ENCODE data around the gene TNFRSF21. TPM values are rescaled to one million over a fixed set of nuclear protein-coding genes. Genes with fewer than 3 reads are reported as not detected.

The TNFRSF21 gene
- total RNA-seq, 2 donors from 2014 or later: 24.6 to 26.0 TPM

DNA sequence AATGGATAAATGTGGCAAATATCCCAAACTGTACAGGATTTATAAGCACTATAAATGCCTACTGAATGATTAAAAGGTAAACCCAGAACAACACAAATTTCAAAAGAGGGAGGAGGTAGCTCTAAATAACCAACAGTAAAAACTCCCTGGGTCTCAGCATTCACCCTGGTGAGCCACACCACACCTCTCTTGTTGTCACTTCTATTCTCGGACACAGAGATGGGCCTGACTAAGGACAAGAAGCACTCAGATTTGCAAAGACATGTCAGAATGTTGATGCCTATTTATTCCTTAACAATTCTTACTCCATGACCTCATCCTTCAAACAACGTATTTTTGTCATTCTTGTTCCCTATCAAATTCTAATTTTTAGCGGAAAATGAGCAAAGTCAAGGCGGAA lies 14.7 kb downstream of the TNFRSF21 start:
- no peak for TF ChIP-seq POLR2A (IDR thresholded peaks at IDR 0.05)
- no peak for TF ChIP-seq CTCF (IDR thresholded peaks at IDR 0.05)
- no peaks in the 10 kb centered on the region for H3K27me3 ChIP-seq
- H3K9me3 ChIP-seq: no peaks in the 10 kb centered on the region
- intact Hi-C loops (cut with DNase I): no loop called here
- ATAC-seq (no peak), DNase-seq (no peak)
- H3K4me1 ChIP-seq: peaks cover 4% of the 10 kb centered on the region
- WGBS, 2 donors: 84 to 91% methylated on average over 4 of the region's 4 CpGs
- H3K36me3 ChIP-seq (replicated peaks in 1 of 2; ENCODE audit: insufficient read depth in 1 of 2, low read depth in 2 of 2): no peaks in the 10 kb centered on the region
- no peak overlapping the region for H3K27ac ChIP-seq
- no peak overlapping the region for H3K4me3 ChIP-seq

DNA sequence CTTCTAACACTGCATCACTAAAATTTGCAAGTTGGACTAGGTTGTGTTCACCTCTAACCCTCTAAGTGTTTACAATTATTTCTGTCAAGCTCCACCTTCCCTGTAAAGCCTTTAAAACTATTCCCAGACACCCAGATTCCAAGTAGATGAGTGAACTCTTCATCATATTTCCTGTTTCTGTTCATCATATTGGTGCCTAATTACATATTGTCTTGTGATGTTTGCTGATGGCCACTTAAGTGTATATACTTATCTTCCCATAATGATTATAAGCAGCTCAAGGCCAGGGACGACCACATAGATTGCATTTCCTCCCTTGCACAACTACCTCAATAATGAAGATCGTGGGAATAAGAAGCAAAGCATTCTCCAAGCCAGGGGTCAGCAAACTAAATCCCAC lies 16.8 kb downstream of the TNFRSF21 start:
- H3K9me3 ChIP-seq: no peaks in the 10 kb centered on the region
- peaks cover 4% of the 10 kb centered on the region for H3K4me1 ChIP-seq
- no peak overlapping the region for H3K27ac ChIP-seq
- intact Hi-C loops (cut with DNase I): no loop called here
- ATAC-seq: no peak
- no peaks in the 10 kb centered on the region for H3K36me3 ChIP-seq (replicated peaks in 1 of 2; ENCODE audit: insufficient read depth in 1 of 2, low read depth in 2 of 2)
- no peaks in the 10 kb centered on the region for H3K27me3 ChIP-seq
- no peak overlapping the region for H3K4me3 ChIP-seq
- 34 to 61% methylated on average over 2 of the region's 2 CpGs for WGBS, 2 donors
- no peak for DNase-seq
- TF ChIP-seq CTCF (IDR thresholded peaks at IDR 0.05) (no peak), POLR2A (IDR thresholded peaks at IDR 0.05) (no peak)

GRCh38 chr6:47292027-47292426 lies 17.7 kb downstream of the TNFRSF21 start:
- no peak for TF ChIP-seq CTCF (IDR thresholded peaks at IDR 0.05)
- no peak for TF ChIP-seq POLR2A (IDR thresholded peaks at IDR 0.05)
- intact Hi-C loops (cut with DNase I): no loop called here
- H3K36me3 ChIP-seq (replicated peaks in 1 of 2; ENCODE audit: insufficient read depth in 1 of 2, low read depth in 2 of 2): no peaks in the 10 kb centered on the region
- H3K4me1 ChIP-seq: peaks cover 4% of the 10 kb centered on the region
- no peaks in the 10 kb centered on the region for H3K27me3 ChIP-seq
- DNase-seq (no peak), ATAC-seq (no peak)
- H3K27ac ChIP-seq: no peak overlapping the region
- no peaks in the 10 kb centered on the region for H3K9me3 ChIP-seq
- H3K4me3 ChIP-seq: no peak overlapping the region
- WGBS, 2 donors: 89 to 94% methylated on average over 4 of the region's 4 CpGs

- intact Hi-C loops (cut with DNase I): no loop called here
- DNase-seq (no peak), ATAC-seq (no peak)
These were observed 19.4 kb downstream of the TNFRSF21 start for GRCh38 chr6:47290124-47290834.

More at GRCh38 chr6:47290124-47290834, 19.4 kb downstream of the TNFRSF21 start:
- TF ChIP-seq POLR2A (IDR thresholded peaks at IDR 0.05): no peak
- TF ChIP-seq CTCF (IDR thresholded peaks at IDR 0.05): no peak
- Histone ChIP-seq H3K27me3 (no peaks in the 10 kb centered on the region), H3K27ac (no peak overlapping the region), H3K9me3 (no peaks in the 10 kb centered on the region), H3K4me3 (no peak overlapping the region), H3K4me1 (no peaks in the 10 kb centered on the region), H3K36me3 (replicated peaks in 1 of 2; ENCODE audit: insufficient read depth in 1 of 2, low read depth in 2 of 2) (peaks cover 0 to 3% of the 10 kb centered on the region in 2 donors)
- 87 to 91% methylated on average over 7 of the region's 7 CpGs for WGBS, 2 donors

Measured in body of pancreas (tissue), 4 donors.